Erythroblast (primary cell): ENCODE measurements around the gene RPGRIP1L.

Source experiments
- GATA1 ChIP-seq: IDR thresholded peaks from 2 replicates; pipeline ENCODE4 v1.6.1; 2011; ENCODE audit warnings: low read depth, mild to moderate bottlenecking, control low read depth, low read length, moderate library complexity
- POLR2A ChIP-seq: IDR thresholded peaks from 2 replicates; pipeline ENCODE4 v1.6.1; 2011; ENCODE audit warnings: mild to moderate bottlenecking, low read length

DNA sequence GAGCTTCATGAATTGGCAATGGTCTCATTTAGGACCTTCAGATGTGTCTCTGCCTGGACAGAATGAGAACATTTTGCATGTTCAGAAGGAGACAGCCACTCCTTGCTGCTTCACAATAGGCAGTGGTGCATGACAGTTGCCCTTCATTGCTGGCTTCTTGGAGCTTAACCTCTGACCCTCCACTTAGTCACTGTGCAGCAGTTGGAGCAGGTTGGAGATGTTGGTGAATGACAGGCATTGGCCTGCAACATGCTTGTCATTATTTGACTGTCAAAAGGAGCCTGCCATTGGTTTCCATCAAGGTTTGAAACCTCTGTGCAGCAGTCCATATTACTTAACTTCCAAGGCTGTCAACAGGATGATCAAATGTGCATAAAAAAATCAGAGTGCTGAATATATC is 23.0 kb upstream of the RPGRIP1L start:
- TF ChIP-seq POLR2A (no peak), GATA1 (no peak)
